HCT116 (cell line): ENCODE results near the gene KAZN. TPM values are rescaled to one million over a fixed set of nuclear protein-coding genes. Genes with fewer than 3 reads are reported as not detected.

ENCODE experiments used
- ATAC-seq: fragments of 200-7000 bp; cut with Tn5 transposase; 2 replicates; pipeline ENCODE4 v1.9.1; 2020; ENCODE audit warnings: mild to moderate bottlenecking, moderate library complexity
- BruUV-seq: library from RNA; stranded (reverse); fragments of 400-500 nt; replicated peaks from 2 replicates; lab custom pipeline; 2021; lab: Mats Ljungman, UMichigan
- CTCF ChIA-PET: fragments of 300-600 bp; sonication (Branson Sonifier 250); formaldehyde crosslinking; loops from one replicate; lab custom pipeline; 2021; ENCODE audit warnings: antibody characterized with exemption; lab: Charles Lee
- POLR2A ChIA-PET: fragments of 300-600, 350-600 bp; sonication (Branson Sonifier 250); formaldehyde crosslinking; loops from one replicate; lab custom pipeline; 2021; ENCODE audit warnings: antibody characterized with exemption; lab: Charles Lee
- RAD21 ChIA-PET, 2 experiments: fragments of 300-600 bp; sonication (Branson Sonifier 250); formaldehyde crosslinking; loops; one replicate each; lab custom pipeline; 2023; ENCODE audit warnings: low total read pairs in 2 of 2; ENCODE audit not compliant: uncharacterized antibody in 2 of 2, unreplicated experiment in 2 of 2, low non-redundant PET in 1 of 2; lab: Charles Lee
- DNase-seq: peaks from one replicate; pipeline ENCODE4 v3.0.0-alpha.2; 2010; ENCODE audit warnings: low read depth, low spot score
- H2AFZ ChIP-seq: fragments of 200-600 bp; shearing (Covaris generic), sonication (generic); 2 replicates; pipeline ENCODE4 v1.6.1; 2017; ENCODE audit warnings: low read depth, mixed run types, mixed read lengths, antibody characterized with exemption, low read length; ENCODE audit not compliant: poor library complexity, severe bottlenecking
- H3K27ac ChIP-seq: 2 replicates; pipeline ENCODE4 v1.5.1; 2012; ENCODE audit warnings: low read depth, low read length
- H3K27me3 ChIP-seq: fragments of 200-600 bp; sonication (generic); 2 replicates; pipeline ENCODE4 v1.6.1; 2016; ENCODE audit warnings: mixed run types, low read length, mixed read lengths; ENCODE audit not compliant: insufficient read depth
- H3K36me3 ChIP-seq, 2 experiments: fragments of 200-500 bp in 1 of 2; fragments of 200-600 bp in 1 of 2; sonication (Bioruptor generic) in 1 of 2; sonication (generic) in 1 of 2; 2 replicates each; pipeline versions ENCODE4 v1.5.1 to v1.6.1; 2014 to 2016; ENCODE audit warnings: low read length in 2 of 2, inconsistent platforms in 1 of 2, mixed read lengths in 1 of 2, mixed run types in 1 of 2; ENCODE audit not compliant: insufficient read depth in 2 of 2, control insufficient read depth in 1 of 2
- H3K4me1 ChIP-seq, 2 experiments: fragments of 200-600 bp in 1 of 2; sonication (generic) in 1 of 2; 2 replicates each; pipeline versions ENCODE4 v1.5.1 to v1.6.1; 2012 to 2017; ENCODE audit warnings: low read length in 2 of 2, inconsistent platforms in 1 of 2, mild to moderate bottlenecking in 1 of 2, mixed read lengths in 1 of 2, mixed run types in 1 of 2, moderate library complexity in 1 of 2; ENCODE audit not compliant: insufficient read depth in 2 of 2, control insufficient read depth in 1 of 2
- H3K4me2 ChIP-seq: fragments of 200-600 bp; sonication (generic); 2 replicates; pipeline ENCODE4 v1.6.1; 2017; ENCODE audit warnings: mixed run types, low read length, mixed read lengths
- H3K4me3 ChIP-seq, 2 experiments: fragments of 200-600 bp in 1 of 2; sonication (generic) in 1 of 2; replicated peaks in 1 of 2; 2 replicates each; pipeline ENCODE4 v1.5.1; 2011 to 2016; ENCODE audit warnings: low read length in 2 of 2, control low read depth in 1 of 2, low read depth in 1 of 2, mild to moderate bottlenecking in 1 of 2, mixed read lengths in 1 of 2, mixed run types in 1 of 2
- H3K79me2 ChIP-seq: fragments of 200-600 bp; sonication (generic); 2 replicates; pipeline ENCODE4 v1.6.1; 2017; ENCODE audit warnings: mild to moderate bottlenecking, mixed run types, low read length, moderate library complexity, mixed read lengths; ENCODE audit not compliant: insufficient read depth
- H3K9ac ChIP-seq: fragments of 200-600 bp; sonication (generic); 2 replicates; pipeline ENCODE4 v1.6.1; 2016; ENCODE audit warnings: low read length, mixed read lengths
- H3K9me2 ChIP-seq: fragments of 200-600 bp; sonication (generic), shearing (Covaris generic); 2 replicates; pipeline ENCODE4 v1.6.1; 2017; ENCODE audit warnings: mixed run types, mild to moderate bottlenecking, moderate library complexity; ENCODE audit not compliant: insufficient read depth
- H3K9me3 ChIP-seq, 2 experiments: fragments of 200-500 bp in 1 of 2; fragments of 200-600 bp in 1 of 2; sonication (Bioruptor generic) in 1 of 2; sonication (generic) in 1 of 2; 2 replicates each; pipeline ENCODE4 v1.6.1; 2014 to 2017; ENCODE audit warnings: low read length in 2 of 2, mixed read lengths in 2 of 2, inconsistent platforms in 1 of 2, low read depth in 1 of 2, mild to moderate bottlenecking in 1 of 2, mixed run types in 1 of 2, moderate library complexity in 1 of 2; ENCODE audit not compliant: control insufficient read depth in 1 of 2, insufficient read depth in 1 of 2
- H4K20me1 ChIP-seq: fragments of 200-600 bp; sonication (generic), shearing (Covaris generic); 2 replicates; pipeline ENCODE4 v1.6.1; 2017; ENCODE audit warnings: mixed run types, mild to moderate bottlenecking, moderate library complexity; ENCODE audit not compliant: insufficient read depth
- ATF3 ChIP-seq: IDR thresholded peaks from 2 replicates; pipeline ENCODE4 v1.6.1; 2012
- CBX3 ChIP-seq: IDR thresholded peaks from 2 replicates; pipeline ENCODE4 v1.6.1; 2012; ENCODE audit warnings: low read depth
- CTCF ChIP-seq, 3 experiments: fragments of 200-600 bp in 1 of 3; sonication (generic) in 1 of 3; IDR thresholded peaks in 2 of 3; conservative IDR thresholded peaks in 1 of 3; 2 replicates each; pipeline ENCODE4 v1.5.1; 2012 to 2017; ENCODE audit warnings: low read depth in 2 of 3, low read length in 2 of 3, antibody characterized with exemption in 1 of 3, borderline replicate concordance in 1 of 3, control low read depth in 1 of 3, mild to moderate bottlenecking in 1 of 3, mixed read lengths in 1 of 3, mixed run types in 1 of 3, moderate library complexity in 1 of 3; ENCODE audit not compliant: insufficient read depth in 1 of 3
- EGR1 ChIP-seq: IDR thresholded peaks from 2 replicates; pipeline ENCODE4 v1.6.1; 2012; ENCODE audit warnings: low read depth
- ELF1 ChIP-seq: IDR thresholded peaks from 2 replicates; pipeline ENCODE4 v1.6.1; 2012; ENCODE audit warnings: low read depth, borderline replicate concordance
- EZH2phosphoT487 ChIP-seq: fragments of 200-600 bp; IDR thresholded peaks from 2 replicates; pipeline ENCODE4 v1.6.1; 2018; ENCODE audit warnings: antibody characterized with exemption, borderline replicate concordance
- FOSL1 ChIP-seq: IDR thresholded peaks from 2 replicates; pipeline ENCODE4 v1.6.1; 2012; ENCODE audit warnings: low read depth
- JUND ChIP-seq: IDR thresholded peaks from 2 replicates; pipeline ENCODE4 v1.6.1; 2012
- MAX ChIP-seq: IDR thresholded peaks from 2 replicates; pipeline ENCODE4 v1.6.1; 2012
- POLR2AphosphoS5 ChIP-seq: IDR thresholded peaks from 2 replicates; pipeline ENCODE4 v1.6.1; 2011; ENCODE audit warnings: mild to moderate bottlenecking, low read depth, low read length, moderate library complexity
- SIN3A ChIP-seq: IDR thresholded peaks from 2 replicates; pipeline ENCODE4 v1.6.1; 2012; ENCODE audit warnings: low read depth
- SP1 ChIP-seq: IDR thresholded peaks from 2 replicates; pipeline ENCODE4 v1.6.1; 2012; ENCODE audit warnings: low read depth
- SRF ChIP-seq: IDR thresholded peaks from 2 replicates; pipeline ENCODE4 v1.6.1; 2012; ENCODE audit warnings: low read depth
- ZFX ChIP-seq: fragments of 450-650 bp; IDR thresholded peaks from 2 replicates; pipeline ENCODE4 v1.6.1; 2017
- ZNF274 ChIP-seq: fragments of 200-500 bp; sonication (Bioruptor generic); IDR thresholded peaks from 2 replicates; pipeline ENCODE4 v1.6.1; 2014; ENCODE audit warnings: mild to moderate bottlenecking, low read depth, low read length, inconsistent platforms
- intact Hi-C: fragments of 100-400 bp; cut with micrococcal nuclease; formaldehyde crosslinking; loops from 2 replicates; pipeline ENCODE4 v1.10.0; 2022
- total RNA-seq: library from RNA; stranded (reverse); gene quantifications from one replicate; pipeline ENCODE4 v1.2.1, GENCODE V29; 2021; ENCODE audit not compliant: unreplicated experiment
- TF ChIP-seq, protein P1 (sequence below): IDR thresholded peaks from 2 replicates; pipeline ENCODE4 v1.6.1; 2012; ENCODE audit warnings: low read depth

The KAZN gene
- total RNA-seq, 1 experiment from 2014 or later, result 13.4 TPM

GRCh38 chr1:14725695-14726094 is 127.2 kb downstream of the KAZN start:
- ChIA-PET CTCF (no interaction called here), POLR2A (no interaction called here), RAD21 (interaction anchor here in 1 of 2 experiments (0.8 kb wide), 1 partner anchor 335 kb away, joined by 5 read pairs; no protein-coding TSS in a partner anchor)
- Histone ChIP-seq H3K4me3 (no peak overlapping the region), H3K27me3 (peaks cover 4% of the 10 kb centered on the region; the same call in 1 of the 2 replicates), H3K4me1 (no peaks in the 10 kb centered on the region), H3K79me2 (no peaks in the 10 kb centered on the region), H4K20me1 (no peaks in the 10 kb centered on the region), H3K4me2 (no peak overlapping the region)
- DNase-seq, result no peak
- TF ChIP-seq CBX3, result no peak
- no peak for TF ChIP-seq MAX
- TF ChIP-seq ZNF274, result no peak
- TF ChIP-seq ZFX, result no peak
- no peak for TF ChIP-seq EGR1
- TF ChIP-seq CTCF (IDR thresholded peaks at IDR 0.05 in 2 of 3, conservative IDR thresholded peaks at IDR 0.05 in 1 of 3; ENCODE audit: borderline replicate concordance in 1 of 3, insufficient read depth in 1 of 3, low read depth in 2 of 3, low read length in 2 of 3), result no peak
- TF ChIP-seq SIN3A, result no peak
- TF ChIP-seq JUND, result no peak
- no peak for TF ChIP-seq SP1
- TF ChIP-seq, protein P1, sequence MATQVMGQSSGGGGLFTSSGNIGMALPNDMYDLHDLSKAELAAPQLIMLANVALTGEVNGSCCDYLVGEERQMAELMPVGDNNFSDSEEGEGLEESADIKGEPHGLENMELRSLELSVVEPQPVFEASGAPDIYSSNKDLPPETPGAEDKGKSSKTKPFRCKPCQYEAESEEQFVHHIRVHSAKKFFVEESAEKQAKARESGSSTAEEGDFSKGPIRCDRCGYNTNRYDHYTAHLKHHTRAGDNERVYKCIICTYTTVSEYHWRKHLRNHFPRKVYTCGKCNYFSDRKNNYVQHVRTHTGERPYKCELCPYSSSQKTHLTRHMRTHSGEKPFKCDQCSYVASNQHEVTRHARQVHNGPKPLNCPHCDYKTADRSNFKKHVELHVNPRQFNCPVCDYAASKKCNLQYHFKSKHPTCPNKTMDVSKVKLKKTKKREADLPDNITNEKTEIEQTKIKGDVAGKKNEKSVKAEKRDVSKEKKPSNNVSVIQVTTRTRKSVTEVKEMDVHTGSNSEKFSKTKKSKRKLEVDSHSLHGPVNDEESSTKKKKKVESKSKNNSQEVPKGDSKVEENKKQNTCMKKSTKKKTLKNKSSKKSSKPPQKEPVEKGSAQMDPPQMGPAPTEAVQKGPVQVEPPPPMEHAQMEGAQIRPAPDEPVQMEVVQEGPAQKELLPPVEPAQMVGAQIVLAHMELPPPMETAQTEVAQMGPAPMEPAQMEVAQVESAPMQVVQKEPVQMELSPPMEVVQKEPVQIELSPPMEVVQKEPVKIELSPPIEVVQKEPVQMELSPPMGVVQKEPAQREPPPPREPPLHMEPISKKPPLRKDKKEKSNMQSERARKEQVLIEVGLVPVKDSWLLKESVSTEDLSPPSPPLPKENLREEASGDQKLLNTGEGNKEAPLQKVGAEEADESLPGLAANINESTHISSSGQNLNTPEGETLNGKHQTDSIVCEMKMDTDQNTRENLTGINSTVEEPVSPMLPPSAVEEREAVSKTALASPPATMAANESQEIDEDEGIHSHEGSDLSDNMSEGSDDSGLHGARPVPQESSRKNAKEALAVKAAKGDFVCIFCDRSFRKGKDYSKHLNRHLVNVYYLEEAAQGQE, result no peak
- TF ChIP-seq SRF, result no peak
- no peak for TF ChIP-seq POLR2AphosphoS5
- no peak for TF ChIP-seq ATF3
- TF ChIP-seq ELF1, result no peak
- TF ChIP-seq EZH2phosphoT487, result no peak
- TF ChIP-seq FOSL1, result no peak
- TF ChIP-seq, all 23 proteins: peak for 0
- Histone ChIP-seq H3K27ac (no peak overlapping the region), H3K9me2 (no peaks in the 10 kb centered on the region), H2AFZ (no peak overlapping the region), H3K9ac (no peak overlapping the region), H3K9me3 (no peaks in the 10 kb centered on the region), H3K36me3 (no peaks in the 10 kb centered on the region)
- no TSS peak for BruUV-seq
- intact Hi-C loops, result no loop called here
- ATAC-seq, result no peak
